Right lobe of liver (tissue), 6 donors: ENCODE results near the gene PPP1R14B. TPM values are rescaled to one million over a fixed set of nuclear protein-coding genes. Genes with fewer than 3 reads are reported as not detected.
A peak's percentile ranks its signal among the peaks of the same experiment; 100 is the strongest.

Experiments used
- ATAC-seq, 4 donors: fragments of 200-7000 bp; cut with Tn5 transposase; one replicate each; pipeline ENCODE4 v1.9.1; 2020; ENCODE audit warnings: mild to moderate bottlenecking in 4 of 4, moderate library complexity in 4 of 4
- DNase-seq, 3 donors: peaks; one replicate each; pipeline ENCODE4 v3.0.0-alpha.2; 2020
- H3K27ac ChIP-seq, 3 donors: fragments of 200-600 bp; one replicate each; pipeline ENCODE4 v1.8.0; 2022
- H3K27me3 ChIP-seq, 2 donors: fragments of 200-600 bp; one replicate each; pipeline ENCODE4 v1.8.0; 2022
- H3K36me3 ChIP-seq, 4 donors: fragments of 200-600 bp; sonication (generic) in 1 of 4; one replicate each; pipeline versions ENCODE4 v1.5.1 to v1.8.0; 2017 to 2022; ENCODE audit warnings: control low read depth in 1 of 4
- H3K4me1 ChIP-seq, 4 donors: fragments of 200-600 bp; sonication (generic) in 1 of 4; one replicate each; pipeline versions ENCODE4 v1.5.1 to v1.8.0; 2017 to 2022; ENCODE audit warnings: control low read depth in 1 of 4
- H3K4me3 ChIP-seq, 3 donors: fragments of 200-600 bp; one replicate each; pipeline ENCODE4 v1.8.0; 2022
- H3K9me3 ChIP-seq, 4 donors: fragments of 200-600 bp; sonication (generic) in 1 of 4; one replicate each; pipeline versions ENCODE4 v1.5.1 to v1.8.0; 2017 to 2022; ENCODE audit warnings: control low read depth in 1 of 4
- POLR2A ChIP-seq: fragments of 450-650 bp; IDR thresholded peaks from one replicate; pipeline ENCODE4 v1.6.1; 2017; ENCODE audit warnings: antibody characterized with exemption, mild to moderate bottlenecking
- WGBS: methylation state at CpG from one replicate; pipeline ENCODE4 v1.1.6; 2018; ENCODE audit warnings: low coverage, low lambda C conversion rate; ENCODE audit not compliant: insufficient coverage; ENCODE audit errors: missing lambda C conversion rate; 5-methylcytosine and 5-hydroxymethylcytosine counted together
- intact Hi-C, 2 donors: fragments of 100-400 bp; cut with DNase I; formaldehyde crosslinking; loops; one replicate each; pipeline versions ENCODE4 v1.11.2 to v1.14.1; 2022
- total RNA-seq, 6 experiments: library from RNA; depleted of rRNA in 2 of 6; stranded (reverse); fragments of >200 nt in 2 of 6; fragmentation: NEBNext Ultra II Directional in 3 of 6; extraction: Animal tissue kit (Norgen Biotek cat#: 25700) in 3 of 6; gene quantifications; one replicate each; pipeline versions ENCODE4 v1.1.0 to v1.2.4, GENCODE V29; 2016 to 2023
- TF ChIP-seq, protein P1 (sequence below), 4 donors: fragments of 200-600 bp in 3 of 4; fragments of 450-650 bp in 1 of 4; IDR thresholded peaks; one replicate each; pipeline versions ENCODE4 v1.5.1 to v1.8.0; 2016 to 2022; ENCODE audit warnings: antibody characterized with exemption in 4 of 4, mild to moderate bottlenecking in 2 of 4
- donor health status: DM: no; HTN: yes; CAD: no.
- donor health status: DM: no; HTN: no; CAD: no.
- donor health status: DM: no; HTN: no; CAD: no.
- donor health status: DM: no; HTN: yes; CAD: no.
- donor health status: DM: no; HTN: yes; CAD: no.

The PPP1R14B gene
- total RNA-seq, 6 experiments from 2014 or later, result 34.1 to 90.3 (median 49.7) TPM

DNA sequence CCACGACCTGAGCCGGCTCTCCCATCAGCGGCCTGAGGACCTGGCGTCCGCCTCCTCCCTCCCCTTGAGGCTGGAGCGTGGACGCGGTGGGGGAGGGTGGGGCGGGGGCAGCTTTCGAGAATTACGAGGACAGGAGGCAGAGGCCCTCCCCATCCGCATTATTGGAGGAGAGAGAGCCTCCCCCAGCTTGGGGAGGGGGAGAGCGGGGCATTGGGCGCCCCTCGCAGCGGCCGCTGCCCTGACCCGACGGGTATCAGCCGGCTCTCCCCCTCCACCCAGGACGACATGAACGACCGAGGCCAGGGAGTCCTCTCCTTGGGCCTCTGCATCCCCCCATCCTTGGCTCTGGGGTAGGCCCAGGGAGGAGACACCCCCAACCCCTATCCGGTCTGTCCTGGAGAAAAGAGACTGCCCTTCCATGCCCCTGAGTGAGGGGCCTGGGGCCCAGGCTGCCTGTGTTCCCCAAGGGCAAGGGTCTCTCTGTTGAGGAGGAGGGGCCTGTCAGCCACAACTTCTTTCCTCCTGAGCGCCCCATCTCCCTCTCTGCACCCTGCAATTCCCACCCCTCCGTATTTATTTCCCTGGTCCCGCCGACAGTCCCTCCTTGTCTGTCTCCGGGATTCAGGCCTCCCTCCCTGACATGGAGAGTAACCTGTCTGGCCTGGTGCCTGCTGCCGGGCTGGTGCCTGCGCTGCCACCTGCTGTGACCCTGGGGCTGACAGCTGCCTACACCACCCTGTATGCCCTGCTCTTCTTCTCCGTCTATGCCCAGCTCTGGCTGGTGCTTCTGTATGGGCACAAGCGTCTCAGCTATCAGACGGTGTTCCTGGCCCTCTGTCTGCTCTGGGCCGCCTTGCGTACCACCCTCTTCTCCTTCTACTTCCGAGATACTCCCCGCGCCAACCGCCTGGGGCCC lies 39.4 kb upstream of the PPP1R14B start:
- peak overlapping the region; percentile 65 to 96 (median 93) for H3K4me3 ChIP-seq
- DNase-seq (peak; percentile 74 to 80 (median 80)), ATAC-seq (peak in 3 of 4 donors; percentile 19 to 40 (median 35))
- H3K36me3 ChIP-seq, result no peaks in the 10 kb centered on the region
- WGBS, result 33% methylated on average over 21 of the region's 40 CpGs
- intact Hi-C loops, result no loop called here
- peak overlapping the region; percentile 68 to 95 (median 83) for H3K27ac ChIP-seq
- TF ChIP-seq POLR2A, result no peak
- TF ChIP-seq, protein P1, sequence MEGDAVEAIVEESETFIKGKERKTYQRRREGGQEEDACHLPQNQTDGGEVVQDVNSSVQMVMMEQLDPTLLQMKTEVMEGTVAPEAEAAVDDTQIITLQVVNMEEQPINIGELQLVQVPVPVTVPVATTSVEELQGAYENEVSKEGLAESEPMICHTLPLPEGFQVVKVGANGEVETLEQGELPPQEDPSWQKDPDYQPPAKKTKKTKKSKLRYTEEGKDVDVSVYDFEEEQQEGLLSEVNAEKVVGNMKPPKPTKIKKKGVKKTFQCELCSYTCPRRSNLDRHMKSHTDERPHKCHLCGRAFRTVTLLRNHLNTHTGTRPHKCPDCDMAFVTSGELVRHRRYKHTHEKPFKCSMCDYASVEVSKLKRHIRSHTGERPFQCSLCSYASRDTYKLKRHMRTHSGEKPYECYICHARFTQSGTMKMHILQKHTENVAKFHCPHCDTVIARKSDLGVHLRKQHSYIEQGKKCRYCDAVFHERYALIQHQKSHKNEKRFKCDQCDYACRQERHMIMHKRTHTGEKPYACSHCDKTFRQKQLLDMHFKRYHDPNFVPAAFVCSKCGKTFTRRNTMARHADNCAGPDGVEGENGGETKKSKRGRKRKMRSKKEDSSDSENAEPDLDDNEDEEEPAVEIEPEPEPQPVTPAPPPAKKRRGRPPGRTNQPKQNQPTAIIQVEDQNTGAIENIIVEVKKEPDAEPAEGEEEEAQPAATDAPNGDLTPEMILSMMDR (IDR thresholded peaks at IDR 0.05), result peak in 1 of 4 donors; percentile 20
- H3K27me3 ChIP-seq, result no peaks in the 10 kb centered on the region
- no peaks in the 10 kb centered on the region for H3K9me3 ChIP-seq
- H3K4me1 ChIP-seq, result peaks cover 0 to 12% (median 6%) of the 10 kb centered on the region in 4 donors

DNA sequence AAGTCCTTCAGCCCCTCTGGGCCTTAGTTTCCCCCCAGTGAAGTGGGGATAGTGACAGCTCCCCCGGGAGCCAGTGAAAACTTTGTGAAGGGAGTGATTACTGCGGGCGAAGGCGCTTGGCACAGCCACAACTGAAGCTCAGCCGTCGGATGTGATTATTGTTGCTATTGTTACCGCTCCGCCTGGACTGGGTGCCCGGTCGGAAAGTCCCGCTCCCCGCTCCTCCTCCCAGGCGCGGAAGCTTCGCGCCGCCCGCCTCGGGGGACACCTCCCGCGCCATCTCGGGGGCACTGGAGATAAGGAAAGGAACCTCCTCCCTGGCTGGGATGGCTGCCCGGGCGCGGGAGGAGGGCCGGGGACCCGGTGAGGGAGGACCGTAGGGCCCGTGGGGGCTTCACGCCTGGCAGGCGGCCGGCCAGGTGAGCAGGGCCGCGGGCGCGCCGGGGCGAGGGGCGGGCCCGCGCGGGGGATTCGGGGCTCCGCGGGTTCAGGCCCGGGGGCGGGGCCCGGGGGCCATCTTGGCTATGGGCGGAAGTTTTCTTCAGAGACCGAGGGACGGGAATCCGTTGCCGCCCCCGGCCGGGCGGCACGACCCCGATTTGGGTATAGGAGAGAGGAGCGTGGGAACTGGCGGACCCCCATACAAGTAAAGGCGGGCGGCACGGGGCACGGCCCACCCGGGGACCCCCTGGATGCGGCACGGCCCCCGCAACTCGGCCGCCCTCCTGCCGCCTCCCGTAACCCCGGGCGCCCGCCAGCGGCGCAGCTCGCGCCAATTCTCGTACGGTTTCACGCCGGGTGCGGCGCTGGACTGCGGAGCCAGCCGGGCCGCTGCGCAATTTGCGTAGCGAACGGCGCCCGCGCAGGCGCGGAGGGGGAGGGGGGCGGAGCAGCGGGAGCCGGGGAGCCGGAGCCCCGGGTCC lies 38.5 kb upstream of the PPP1R14B start, which contains the start of gene GPR137:
Gene GPR137 (plus strand): TSS at position 887 of the 923 bp plus-strand sequence. CDS start 677 bp downstream, outside the sequence.
- no peak for TF ChIP-seq POLR2A
- TF ChIP-seq, protein P1 (IDR thresholded peaks at IDR 0.05), result no peak
- intact Hi-C loops, result no loop called here
- Histone ChIP-seq H3K36me3 (no peaks in the 10 kb centered on the region), H3K27ac (peak within 1 kb of the TSS; percentile 68 to 95 (median 83)), H3K9me3 (no peaks in the 10 kb centered on the region), H3K27me3 (no peaks in the 10 kb centered on the region), H3K4me3 (peak within 1 kb of the TSS; percentile 65 to 96 (median 93)), H3K4me1 (peaks cover 0 to 12% (median 6%) of the 10 kb centered on the region in 4 donors)
- peak; percentile 86 to 91 (median 91) for DNase-seq
- 0% methylated on average over 20 of the region's 102 CpGs for WGBS
- ATAC-seq, result peak; percentile 62 to 84 (median 66)

DNA sequence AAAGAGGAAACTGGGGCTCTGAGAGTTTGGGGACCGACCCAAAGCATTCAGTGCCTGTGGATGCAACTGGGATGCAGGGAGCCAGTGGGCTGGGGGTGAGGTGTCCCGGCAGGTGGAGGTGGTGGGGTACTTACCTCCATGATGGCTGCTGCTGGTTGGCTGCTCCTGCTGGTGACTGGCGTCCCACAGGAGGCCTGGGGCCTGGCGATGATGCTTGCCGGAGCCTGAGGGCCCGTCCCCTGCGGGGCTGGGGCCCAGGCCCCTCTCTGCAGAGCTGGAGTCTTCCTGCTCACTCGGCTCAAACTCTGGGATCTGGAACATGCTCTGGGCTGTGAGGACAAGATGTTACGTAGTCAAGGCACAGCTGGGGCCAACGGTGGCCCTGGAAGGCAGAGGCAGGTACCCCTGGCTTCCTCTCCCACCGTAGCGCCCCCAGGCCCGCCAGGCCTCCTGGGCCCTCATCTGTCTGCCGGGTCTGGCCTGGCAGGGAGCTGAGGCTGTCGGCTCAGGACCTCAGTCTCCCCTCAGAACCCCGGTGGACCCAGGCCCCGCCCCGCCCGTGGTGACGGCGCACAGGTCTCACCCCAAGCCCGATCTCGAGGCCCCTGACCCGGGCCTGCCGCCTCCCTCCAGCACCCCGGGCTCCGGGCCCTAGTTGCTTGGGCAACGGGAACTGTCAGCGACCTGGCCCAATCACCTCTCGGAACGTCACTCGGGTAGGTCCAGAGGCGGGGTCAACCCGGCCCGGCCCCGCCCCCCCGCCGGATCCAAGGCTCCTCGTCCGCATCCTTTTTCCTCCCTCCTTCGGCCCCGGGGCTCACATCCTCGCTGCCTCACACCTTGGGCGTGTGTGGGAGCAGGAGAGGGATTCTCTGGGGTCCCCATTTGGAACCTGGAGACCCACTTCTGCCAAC lies 37.6 kb upstream of the PPP1R14B start, which contains the start of gene BAD:
Gene BAD (minus strand): TSS at position 618 of the 914 bp plus-strand sequence. CDS start 297 bp downstream, at position 321.
- Histone ChIP-seq H3K9me3 (no peaks in the 10 kb centered on the region), H3K4me1 (peaks cover 0 to 12% (median 6%) of the 10 kb centered on the region in 4 donors), H3K4me3 (peak within 1 kb of the TSS; percentile 65 to 96 (median 93)), H3K27ac (peak within 1 kb of the TSS; percentile 79 to 95 (median 83)), H3K27me3 (no peaks in the 10 kb centered on the region), H3K36me3 (no peaks in the 10 kb centered on the region)
- TF ChIP-seq, protein P1 (IDR thresholded peaks at IDR 0.05), result no peak
- TF ChIP-seq POLR2A, result peak; percentile 36
- ATAC-seq (peak; percentile 89 to 94 (median 90)), DNase-seq (peak; percentile 96 to 98 (median 98))
- 0% methylated on average over 6 of the region's 44 CpGs for WGBS
- intact Hi-C loops, result no loop called here
